ENCODE data around the gene SBNO2.

DNA sequence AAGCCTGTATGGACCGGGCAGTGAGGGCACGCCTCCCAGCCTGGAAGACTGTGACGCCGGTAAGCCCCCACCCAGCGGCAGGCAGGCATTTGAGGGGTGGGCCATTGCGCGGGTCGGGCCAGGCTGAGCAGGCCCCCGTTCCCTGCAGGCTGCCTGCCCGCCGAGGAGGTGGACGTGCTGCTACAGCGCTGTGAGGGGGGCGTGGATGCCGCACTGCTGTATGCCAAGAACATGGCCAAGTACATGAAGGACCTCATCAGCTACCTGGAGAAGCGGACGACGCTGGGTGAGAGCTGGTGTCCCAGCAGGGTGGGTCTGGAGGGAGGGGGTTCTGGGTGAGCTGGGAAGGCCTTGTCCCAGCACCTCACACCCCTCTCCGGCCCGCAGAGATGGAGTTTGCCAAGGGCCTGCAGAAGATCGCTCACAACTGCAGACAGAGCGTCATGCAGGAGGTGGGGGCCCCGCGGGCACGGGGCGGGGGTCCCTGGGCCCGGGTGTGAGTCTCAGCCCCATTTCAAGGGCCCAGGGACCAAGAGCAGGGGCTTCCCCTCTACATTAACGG, 100.0 kb downstream of the SBNO2 start:
- TF ChIP-seq TAF1 (IDR thresholded peaks at IDR 0.05; ENCODE audit: borderline replicate concordance, insufficient read depth, low read length) (no peak), SIN3A (IDR thresholded peaks at IDR 0.05; ENCODE audit: borderline replicate concordance, insufficient read depth, low read length) (no peak), POLR2AphosphoS5 (IDR thresholded peaks at IDR 0.05; ENCODE audit: low read depth, low read length) (no peak)
